GM06990 (cell line): Measurements from ENCODE around the gene PRRG1.
"Not testable (repeated sequence)": the region's sequence is repeated elsewhere in the genome, so short reads cannot be mapped to it uniquely, and the experiment has no call there.

Experiments used
- DNase-seq: peaks from one replicate; pipeline ENCODE4 v3.0.0-alpha.2; 2011; ENCODE audit not compliant: insufficient read length; ENCODE audit errors: extremely low read depth
- H3K27me3 ChIP-seq: replicated peaks from 2 replicates; pipeline ENCODE4 v1.6.0; 2011; ENCODE audit warnings: low read length; ENCODE audit not compliant: control insufficient read depth, insufficient read depth
- H3K36me3 ChIP-seq: 2 replicates; pipeline ENCODE4 v1.5.1; 2011; ENCODE audit warnings: low read length; ENCODE audit not compliant: control insufficient read depth, insufficient read depth
- H3K4me3 ChIP-seq: replicated peaks from 2 replicates; pipeline ENCODE4 v1.5.1; 2011; ENCODE audit warnings: low read depth, mild to moderate bottlenecking, control low read depth, low read length
- CTCF ChIP-seq: IDR thresholded peaks from 2 replicates; pipeline ENCODE4 v1.5.1; 2011; ENCODE audit warnings: low read length, control low read depth, mild to moderate bottlenecking, inconsistent platforms; ENCODE audit not compliant: insufficient read depth, poor library complexity, severe bottlenecking

Gene PRRG1

GRCh38 chrX:37437160-37437559 lies 88.0 kb downstream of the PRRG1 start:
- no peak for TF ChIP-seq CTCF
- Histone ChIP-seq H3K36me3 (no peaks in the 10 kb centered on the region), H3K4me3 (no peak overlapping the region), H3K27me3 (no peaks in the 10 kb centered on the region)
- no peak for DNase-seq

- H3K4me3 ChIP-seq, result no peak overlapping the region
- TF ChIP-seq CTCF, result no peak
- DNase-seq, result no peak
- H3K36me3 ChIP-seq, result no peaks in the 10 kb centered on the region
- H3K27me3 ChIP-seq, result no peaks in the 10 kb centered on the region
Measured at GRCh38 chrX:37441377-37441776, 92.2 kb downstream of the PRRG1 start.

GRCh38 chrX:37445182-37445581 lies 96.0 kb downstream of the PRRG1 start:
- H3K27me3 ChIP-seq, result no peaks in the 10 kb centered on the region
- no peak for TF ChIP-seq CTCF
- H3K4me3 ChIP-seq, result no peak overlapping the region
- DNase-seq, result no peak
- H3K36me3 ChIP-seq, result no peaks in the 10 kb centered on the region

GRCh38 chrX:37453821-37454220 lies 104.7 kb downstream of the PRRG1 start:
- Histone ChIP-seq H3K27me3 (no peaks in the 10 kb centered on the region), H3K36me3 (no peaks in the 10 kb centered on the region), H3K4me3 (no peak overlapping the region)
- DNase-seq, result no peak
- no peak for TF ChIP-seq CTCF

GRCh38 chrX:37454537-37455285 lies 105.5 kb downstream of the PRRG1 start:
- no peak for TF ChIP-seq CTCF

GRCh38 chrX:37455381-37455780 lies 106.2 kb downstream of the PRRG1 start:
- Histone ChIP-seq H3K4me3 (no peak overlapping the region), H3K27me3 (no peaks in the 10 kb centered on the region), H3K36me3 (no peaks in the 10 kb centered on the region)
- no peak for TF ChIP-seq CTCF
- DNase-seq, result no peak

More at GRCh38 chrX:37454537-37455285, 105.5 kb downstream of the PRRG1 start:
- H3K36me3 ChIP-seq, result no peaks in the 10 kb centered on the region
- H3K27me3 ChIP-seq, result no peaks in the 10 kb centered on the region
- H3K4me3 ChIP-seq, result no peak overlapping the region
- DNase-seq, result no peak

GRCh38 chrX:37460285-37460684 lies 111.1 kb downstream of the PRRG1 start:
- H3K36me3 ChIP-seq, DNase-seq, H3K27me3 ChIP-seq, H3K4me3 ChIP-seq: not testable (repeated sequence)
